GM12864 (cell line): ENCODE results near the gene SMIM7.
"Not testable (repeated sequence)": the region's sequence is repeated elsewhere in the genome, so short reads cannot be mapped to it uniquely, and the experiment has no call there.

ENCODE experiments used
- DNase-seq: peaks from one replicate; pipeline ENCODE4 v3.0.0-alpha.2; 2011; ENCODE audit warnings: low read depth
- H3K4me3 ChIP-seq: 2 replicates; pipeline ENCODE4 v1.5.1; 2011; ENCODE audit warnings: mild to moderate bottlenecking, low read depth, low read length, control low read depth
- CTCF ChIP-seq: IDR thresholded peaks from 2 replicates; pipeline ENCODE4 v1.5.1; 2011; ENCODE audit warnings: low read depth, mild to moderate bottlenecking, moderate library complexity, low read length, control low read depth, inconsistent platforms; ENCODE audit errors: missing control alignments

SMIM7 gene

GRCh38 chr19:16655727-16656126 is 4.2 kb downstream of the SMIM7 start:
- H3K4me3 ChIP-seq, result no peak overlapping the region
- no peak for TF ChIP-seq CTCF
- no peak for DNase-seq

- no peak overlapping the region for H3K4me3 ChIP-seq
- DNase-seq, result no peak
- TF ChIP-seq CTCF, result no peak
Observed at GRCh38 chr19:16654627-16655026, 5.3 kb downstream of the SMIM7 start.

GRCh38 chr19:16654140-16654539 is 5.8 kb downstream of the SMIM7 start:
- DNase-seq, result no peak
- TF ChIP-seq CTCF, result no peak
- no peak overlapping the region for H3K4me3 ChIP-seq

- no peak overlapping the region for H3K4me3 ChIP-seq
- no peak for DNase-seq
- TF ChIP-seq CTCF, result no peak
Observed at GRCh38 chr19:16652854-16653253, 7.1 kb downstream of the SMIM7 start.

GRCh38 chr19:16651421-16652188 is 8.3 kb downstream of the SMIM7 start:
- not testable (repeated sequence) for H3K4me3 ChIP-seq, DNase-seq

- no peak overlapping the region for H3K4me3 ChIP-seq
- TF ChIP-seq CTCF, result no peak
- DNase-seq, result no peak
Observed at GRCh38 chr19:16650821-16651220, 9.1 kb downstream of the SMIM7 start.

- no peak overlapping the region for H3K4me3 ChIP-seq
- no peak for TF ChIP-seq CTCF
- no peak for DNase-seq
Observed at GRCh38 chr19:16649734-16650133, 10.2 kb downstream of the SMIM7 start.
